GM23338 (cell line): ENCODE results near the gene AGXT.

Experiments used
- EZH2phosphoT487 ChIP-seq: fragments of 200-600 bp; sonication (generic); IDR thresholded peaks from one replicate; pipeline ENCODE4 v1.8.1; 2018; ENCODE audit warnings: antibody characterized with exemption; ENCODE audit not compliant: unreplicated experiment
- JUNB ChIP-seq: IDR thresholded peaks from one replicate; pipeline ENCODE4 v1.6.1; 2016; ENCODE audit warnings: antibody characterized with exemption; ENCODE audit not compliant: unreplicated experiment
- NANOG ChIP-seq: IDR thresholded peaks from 2 replicates; pipeline ENCODE4 v1.6.1; 2016; ENCODE audit warnings: antibody characterized with exemption, borderline replicate concordance
- POLR2AphosphoS5 ChIP-seq: IDR thresholded peaks from 2 replicates; pipeline ENCODE4 v1.6.1; 2016; ENCODE audit warnings: antibody characterized with exemption, low read depth
- TF ChIP-seq, protein P1 (sequence below), 2 experiments: fragments of 200-600 bp in 1 of 2; sonication (generic) in 1 of 2; conservative IDR thresholded peaks; 2 replicates each; pipeline versions ENCODE4 v1.5.1 to v1.6.1; 2016 to 2017; ENCODE audit warnings: antibody characterized with exemption in 2 of 2, low read depth in 2 of 2, mild to moderate bottlenecking in 2 of 2, moderate library complexity in 1 of 2

DNA sequence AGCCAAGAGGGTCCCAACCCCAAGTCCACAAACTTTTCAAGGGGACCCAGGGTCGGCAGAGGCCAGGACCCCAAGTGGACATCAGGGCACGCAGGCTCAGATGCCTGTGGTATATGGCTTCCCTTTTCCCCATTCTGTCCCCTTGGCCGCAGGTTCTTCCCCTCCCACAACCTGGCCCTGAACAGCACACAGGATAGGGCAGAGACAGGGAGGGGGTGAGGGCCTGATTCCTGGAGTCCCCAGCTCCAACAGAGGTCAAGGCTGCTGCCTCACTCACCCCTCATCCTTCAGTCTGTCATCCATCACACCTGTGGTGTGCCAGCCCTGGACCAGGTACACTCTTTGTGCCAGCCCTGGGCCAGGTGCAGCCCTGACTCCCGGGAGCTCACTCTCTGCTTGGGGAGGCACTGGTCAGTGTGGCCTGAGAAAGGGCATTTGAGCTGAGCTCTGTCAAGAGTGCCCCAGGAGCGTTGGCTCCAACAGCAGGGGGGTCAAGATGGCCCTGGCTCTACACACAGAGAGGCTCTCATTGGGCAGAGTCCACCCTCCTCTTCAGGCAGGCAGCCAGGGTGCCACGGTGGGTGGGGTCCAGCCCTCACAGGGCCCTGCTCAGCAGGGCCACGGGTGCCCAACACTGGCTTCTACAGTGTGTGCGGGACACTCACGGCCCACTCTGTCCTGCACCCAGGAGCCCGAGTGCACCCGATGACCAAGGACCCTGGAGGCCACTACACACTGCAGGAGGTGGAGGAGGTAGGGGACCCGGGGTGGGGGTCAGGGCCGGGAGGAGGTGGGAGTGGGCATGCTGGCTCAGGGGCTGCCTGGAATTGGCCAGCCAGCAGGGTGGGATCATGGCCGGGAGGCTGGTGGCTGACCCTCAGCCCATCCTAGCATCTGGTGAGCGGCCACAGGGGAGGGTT, 1.6 kb downstream of the AGXT start:
- TF ChIP-seq, protein P1, sequence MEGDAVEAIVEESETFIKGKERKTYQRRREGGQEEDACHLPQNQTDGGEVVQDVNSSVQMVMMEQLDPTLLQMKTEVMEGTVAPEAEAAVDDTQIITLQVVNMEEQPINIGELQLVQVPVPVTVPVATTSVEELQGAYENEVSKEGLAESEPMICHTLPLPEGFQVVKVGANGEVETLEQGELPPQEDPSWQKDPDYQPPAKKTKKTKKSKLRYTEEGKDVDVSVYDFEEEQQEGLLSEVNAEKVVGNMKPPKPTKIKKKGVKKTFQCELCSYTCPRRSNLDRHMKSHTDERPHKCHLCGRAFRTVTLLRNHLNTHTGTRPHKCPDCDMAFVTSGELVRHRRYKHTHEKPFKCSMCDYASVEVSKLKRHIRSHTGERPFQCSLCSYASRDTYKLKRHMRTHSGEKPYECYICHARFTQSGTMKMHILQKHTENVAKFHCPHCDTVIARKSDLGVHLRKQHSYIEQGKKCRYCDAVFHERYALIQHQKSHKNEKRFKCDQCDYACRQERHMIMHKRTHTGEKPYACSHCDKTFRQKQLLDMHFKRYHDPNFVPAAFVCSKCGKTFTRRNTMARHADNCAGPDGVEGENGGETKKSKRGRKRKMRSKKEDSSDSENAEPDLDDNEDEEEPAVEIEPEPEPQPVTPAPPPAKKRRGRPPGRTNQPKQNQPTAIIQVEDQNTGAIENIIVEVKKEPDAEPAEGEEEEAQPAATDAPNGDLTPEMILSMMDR (conservative IDR thresholded peaks at IDR 0.05; ENCODE audit: low read depth in 2 of 2), result no peak
- TF ChIP-seq NANOG (no peak), POLR2AphosphoS5 (no peak), EZH2phosphoT487 (no peak), JUNB (no peak)
